Cardiac septum (tissue), 1 donor: ENCODE data around the gene PTGFR. TPM values are rescaled to one million over a fixed set of nuclear protein-coding genes. Genes with fewer than 3 reads are reported as not detected.

ENCODE experiments used
- DNase-seq: peaks from one replicate; pipeline ENCODE4 v3.0.0-alpha.2; 2020; ENCODE audit warnings: low spot score
- intact Hi-C: fragments of 100-400 bp; cut with DNase I; formaldehyde crosslinking; loops from one replicate; pipeline ENCODE4 v1.14.0; 2022
- long read RNA-seq: library from polyadenylated mRNA; unstranded; transcript quantifications from one replicate; pipeline ENCODE4 v2.0.0, GENCODE V29; 2021
- total RNA-seq: library from RNA; stranded (reverse); fragmentation: NEBNext Ultra II Directional; extraction: Animal tissue kit (Norgen Biotek cat#: 25700); gene quantifications from one replicate; pipeline ENCODE4 v1.2.1, GENCODE V29; 2021
- donor health status: DM: no; HTN: no; CAD: no.

PTGFR gene
- 2.0 TPM for total RNA-seq
- long read RNA-seq, full-length matches to known transcripts, result 1 of 3 reads
- long read RNA-seq, partial matches to known transcripts, result 0 of 3 reads
- long read RNA-seq, other reads (novel, unspliced or antisense), result 2 of 3 reads

DNA sequence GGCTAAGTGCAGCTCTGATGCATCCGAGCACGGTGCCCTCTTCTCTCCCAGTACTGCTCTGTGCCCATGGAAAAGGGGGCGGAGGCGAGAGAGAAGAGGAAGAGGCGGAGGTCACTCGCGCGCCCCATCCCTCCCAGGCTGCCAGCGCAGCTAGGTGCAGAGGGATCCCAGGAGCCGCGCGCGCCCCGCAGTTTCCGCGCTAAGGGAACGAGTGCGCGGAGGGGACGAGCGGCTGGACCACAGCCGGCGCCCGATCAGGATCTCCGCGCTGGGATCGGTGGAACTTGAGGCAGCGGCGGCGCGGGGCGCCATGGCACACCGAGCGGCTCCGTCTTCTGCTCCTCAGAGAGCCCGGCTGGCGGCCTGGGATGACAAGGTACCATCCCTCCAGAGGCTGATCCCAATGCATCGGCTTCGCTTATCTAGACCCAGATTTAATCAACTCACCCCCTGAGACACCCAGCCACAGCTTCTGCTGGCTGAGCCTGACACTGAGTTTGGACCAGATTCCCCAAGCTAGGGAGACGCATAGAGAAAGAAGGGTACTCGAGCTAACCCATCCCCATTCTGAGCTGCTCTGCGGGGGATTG is at the start of gene PTGFR:
PTGFR (plus strand) TSS at position 114 of the 590 bp plus-strand sequence. CDS start 1,770 bp downstream, outside the sequence.
- intact Hi-C loops, result no loop called here

DNA sequence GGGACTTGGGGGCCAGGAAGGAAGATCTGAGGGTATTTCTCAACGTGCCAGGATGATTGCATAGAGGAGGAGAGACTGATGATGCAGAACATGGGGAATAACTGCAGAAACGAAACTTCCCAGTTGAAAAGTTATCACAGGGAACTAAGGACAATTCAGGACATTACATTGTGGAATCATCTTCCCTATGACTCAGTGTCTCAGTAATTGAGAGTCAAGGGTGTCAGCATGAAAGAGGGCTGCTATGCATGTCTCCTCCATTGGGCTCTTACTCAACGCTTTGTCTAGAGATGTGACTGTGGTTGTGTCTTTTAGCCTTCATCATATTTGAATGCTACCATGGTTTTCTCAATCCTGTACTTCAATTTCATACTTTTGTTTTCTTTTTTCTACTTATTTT is 48.9 kb upstream of the PTGFR start:
- no peak for DNase-seq
- intact Hi-C loops, result no loop called here

More for the DNA sequence above, at the start of gene PTGFR:
- DNase-seq, result no peak

- intact Hi-C loops, result no loop called here
Measured at GRCh38 chr1:78447086-78447485, 43.7 kb upstream of the PTGFR start.

DNA sequence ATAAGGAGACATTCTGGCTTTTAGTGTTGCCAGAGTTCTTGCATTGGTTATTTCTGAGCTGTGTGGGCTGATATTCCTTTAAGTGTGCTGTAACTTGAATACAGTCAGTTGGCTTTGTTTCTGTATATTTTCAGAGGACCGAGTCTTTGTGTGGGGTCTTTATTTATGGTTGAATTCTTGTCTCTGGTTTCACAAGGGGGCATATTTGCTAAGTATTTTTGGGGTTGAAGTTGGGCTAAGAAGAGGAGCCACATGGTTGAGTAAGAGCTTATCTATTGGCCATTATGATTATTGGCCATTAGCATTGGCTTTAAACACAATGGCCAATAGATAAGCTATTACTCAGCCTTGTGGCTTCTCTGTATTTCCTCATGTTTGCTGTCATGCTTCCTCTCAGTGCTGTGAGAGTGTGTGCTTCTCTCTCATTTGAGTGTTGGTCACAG is 26.3 kb upstream of the PTGFR start:
- DNase-seq, result no peak
- intact Hi-C loops, result no loop called here

More at GRCh38 chr1:78447086-78447485, 43.7 kb upstream of the PTGFR start:
- DNase-seq, result no peak

GRCh38 chr1:78465143-78465542 is 25.6 kb upstream of the PTGFR start:
- no peak for DNase-seq
- intact Hi-C loops, result no loop called here

GRCh38 chr1:78468521-78468920 is 22.3 kb upstream of the PTGFR start:
- intact Hi-C loops, result no loop called here
- DNase-seq, result no peak

- no peak for DNase-seq
- intact Hi-C loops, result no loop called here
Measured at GRCh38 chr1:78469576-78469975, 21.2 kb upstream of the PTGFR start.

GRCh38 chr1:78471890-78472620 is 18.7 kb upstream of the PTGFR start:
- intact Hi-C loops, result no loop called here
- no peak for DNase-seq

DNA sequence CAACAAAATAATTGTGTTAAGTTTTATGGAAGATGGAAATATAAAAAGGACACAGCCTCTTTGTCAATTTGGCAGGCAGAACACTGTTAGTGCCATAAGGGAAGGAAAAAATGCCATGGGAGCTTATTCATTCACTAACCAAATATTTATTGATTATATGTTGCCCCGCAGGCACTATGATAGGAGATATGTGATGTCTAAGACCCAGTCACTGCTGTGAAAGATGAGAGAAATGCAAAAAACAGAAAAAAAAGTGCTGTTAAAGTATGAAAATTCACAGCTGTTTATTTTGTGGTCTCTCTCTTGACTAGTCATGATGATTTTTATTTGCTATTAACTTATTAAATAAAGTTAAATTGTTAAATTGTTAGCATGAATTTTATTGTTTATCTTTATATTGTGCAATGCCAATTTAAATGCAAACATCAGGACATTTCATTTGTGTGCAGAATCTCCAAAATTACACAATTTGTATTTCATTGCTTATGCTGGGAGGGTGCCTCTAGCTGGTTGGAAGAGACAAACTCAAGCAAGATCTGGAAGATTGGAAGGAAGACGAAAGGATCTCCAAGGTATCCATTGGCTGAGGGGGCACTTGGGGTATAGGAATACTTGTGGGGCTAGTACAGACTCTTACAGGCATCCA is 17.8 kb upstream of the PTGFR start:
- intact Hi-C loops, result no loop called here
- no peak for DNase-seq

- intact Hi-C loops, result no loop called here
- DNase-seq, result no peak
Measured at GRCh38 chr1:78474092-78474491, 16.7 kb upstream of the PTGFR start.

DNA sequence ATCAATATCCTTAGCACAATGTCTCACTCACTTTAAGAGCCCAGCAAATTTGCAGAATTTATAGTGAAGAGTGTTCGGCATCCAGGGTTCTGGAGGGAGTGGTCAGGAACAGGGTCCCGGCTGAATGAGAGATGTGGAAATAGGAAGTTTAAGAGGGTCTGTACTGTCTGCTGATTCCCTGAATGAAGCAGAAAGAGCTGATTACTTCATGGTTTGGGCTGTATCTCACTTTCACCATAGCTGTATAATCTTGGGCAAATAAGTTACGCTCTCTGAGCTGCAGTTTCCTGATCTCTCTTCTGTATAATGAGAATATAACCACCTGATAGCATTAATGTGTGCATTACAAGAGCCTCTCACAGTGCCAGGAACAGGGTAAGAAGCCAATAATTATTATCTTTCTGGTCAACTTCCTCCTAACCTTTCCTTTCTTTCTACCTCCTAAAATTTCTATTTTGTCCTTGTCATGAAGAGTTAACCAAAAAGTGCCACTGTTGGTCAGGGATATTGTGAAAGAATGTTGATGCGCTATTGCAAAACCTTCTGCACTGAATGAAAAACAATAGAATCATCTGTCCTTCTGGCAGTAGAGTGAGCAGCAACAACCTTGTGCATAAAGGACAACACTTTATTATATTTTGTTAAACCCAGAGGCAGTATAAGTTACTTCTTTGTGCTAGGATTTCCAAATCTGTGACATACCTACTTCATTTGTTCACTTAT is 14.7 kb upstream of the PTGFR start:
- DNase-seq, result no peak
- intact Hi-C loops, result no loop called here

DNA sequence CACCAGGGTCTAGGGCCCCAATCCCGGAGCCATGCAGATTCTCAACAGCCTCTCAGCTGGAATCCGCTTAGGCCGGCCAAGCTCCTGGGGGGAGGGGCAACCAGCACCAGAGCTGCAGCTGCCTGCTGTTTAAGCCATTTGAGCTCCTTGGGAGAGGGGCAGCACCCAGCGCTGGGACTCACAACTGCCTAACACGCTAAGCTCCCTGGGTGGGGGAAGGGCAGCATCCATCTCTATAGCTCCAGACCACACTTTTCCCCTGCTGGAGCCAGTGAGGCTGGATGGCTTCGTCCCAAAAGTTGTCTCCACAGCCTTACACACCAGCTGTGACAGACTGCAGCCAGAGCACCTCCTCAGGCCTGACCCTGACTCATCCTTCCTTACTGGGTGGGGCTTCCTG is 6.9 kb upstream of the PTGFR start:
- intact Hi-C loops, result no loop called here
- no peak for DNase-seq

DNA sequence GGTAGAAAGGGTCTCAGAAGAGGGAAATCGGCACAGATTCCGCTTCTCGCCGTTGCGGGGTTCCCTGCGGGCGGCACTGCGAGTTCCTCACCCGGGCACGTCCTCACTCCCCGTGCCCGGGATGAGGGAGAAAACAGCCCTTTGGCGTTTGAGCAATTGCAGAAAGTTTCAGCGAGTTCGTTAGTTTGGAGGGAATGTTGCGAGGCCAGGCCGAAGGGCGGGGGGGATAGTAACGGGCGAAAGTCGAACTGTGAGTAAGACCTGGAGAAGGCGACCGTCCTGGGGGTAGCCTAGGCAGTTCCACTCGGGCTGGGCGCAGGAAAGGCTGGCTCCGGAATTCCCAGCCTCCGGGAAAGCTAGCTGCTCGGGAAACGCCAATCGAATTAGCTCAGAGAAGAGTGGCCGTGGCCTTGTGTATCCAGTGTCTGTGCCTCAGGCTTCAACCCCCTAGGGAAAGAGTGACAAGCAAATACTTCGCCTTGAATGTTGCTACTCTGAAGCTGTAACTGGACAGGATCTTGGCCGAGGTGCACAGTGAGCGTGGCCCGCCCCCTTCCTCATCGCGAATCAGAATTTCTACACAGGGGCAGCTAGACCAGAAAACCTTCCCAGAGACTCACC is 787 bp downstream of the PTGFR start:
- intact Hi-C loops, result no loop called here
- no peak for DNase-seq

DNA sequence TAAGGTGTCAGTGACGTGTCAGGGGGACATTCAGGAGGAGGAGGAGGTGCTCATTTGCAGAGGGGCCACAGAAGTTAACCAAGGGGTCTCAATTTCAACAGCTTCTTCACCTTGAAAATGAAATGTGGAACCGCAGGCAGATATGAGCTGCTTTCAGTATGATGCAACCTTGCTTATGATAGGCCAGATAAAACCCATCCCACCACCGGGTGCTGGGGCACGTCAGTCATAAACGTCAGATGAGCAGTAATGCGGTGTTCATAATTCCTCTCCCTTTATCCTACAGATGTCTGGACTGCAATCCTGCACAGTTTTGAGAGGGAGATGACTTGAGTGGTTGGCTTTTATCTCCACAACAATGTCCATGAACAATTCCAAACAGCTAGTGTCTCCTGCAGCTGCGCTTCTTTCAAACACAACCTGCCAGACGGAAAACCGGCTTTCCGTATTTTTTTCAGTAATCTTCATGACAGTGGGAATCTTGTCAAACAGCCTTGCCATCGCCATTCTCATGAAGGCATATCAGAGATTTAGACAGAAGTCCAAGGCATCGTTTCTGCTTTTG is 1.7 kb downstream of the PTGFR start:
- DNase-seq, result no peak
- intact Hi-C loops, result no loop called here

GRCh38 chr1:78493451-78493850 is 2.7 kb downstream of the PTGFR start:
- DNase-seq, result no peak
- intact Hi-C loops, result no loop called here

DNA sequence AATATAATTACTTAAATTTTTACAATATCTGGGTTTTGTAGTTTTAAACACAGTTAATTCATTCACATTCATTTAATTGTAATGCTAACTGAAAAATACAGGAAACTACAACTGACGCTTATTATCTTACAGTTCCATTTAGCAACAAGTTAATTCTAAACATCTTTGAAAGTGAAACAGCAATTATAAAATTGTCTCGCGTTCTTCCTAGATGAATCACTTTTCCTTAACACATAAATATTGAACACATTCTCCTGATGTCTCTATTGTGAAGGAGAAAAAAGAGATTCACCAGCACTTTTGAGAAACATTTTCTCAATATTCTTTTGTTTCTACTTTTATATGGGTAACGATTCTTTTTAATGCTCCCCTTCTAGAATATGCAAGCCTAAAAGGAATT is 6.4 kb downstream of the PTGFR start:
- DNase-seq, result no peak
- intact Hi-C loops, result no loop called here

DNA sequence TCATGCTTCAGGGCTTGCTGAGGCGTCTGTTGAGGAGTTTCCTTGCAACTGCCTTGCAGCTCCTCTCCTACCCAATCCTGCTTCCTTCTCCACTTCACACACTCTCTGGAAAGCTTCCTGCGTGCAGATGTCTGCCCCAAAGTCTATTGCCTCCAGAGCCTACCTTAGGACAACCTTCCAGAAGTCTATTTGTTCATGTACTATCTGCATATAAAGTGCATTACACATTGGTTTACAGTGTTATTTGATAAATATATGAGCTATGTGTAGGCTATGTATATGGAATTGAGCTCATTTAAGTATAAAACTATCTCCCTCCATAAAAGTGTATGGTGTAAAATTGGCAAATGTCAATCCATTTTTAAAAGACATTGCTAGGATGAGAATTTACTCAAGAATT is 9.8 kb downstream of the PTGFR start:
- no peak for DNase-seq
- intact Hi-C loops, result no loop called here

- DNase-seq, result no peak
- intact Hi-C loops, result no loop called here
Measured at GRCh38 chr1:78501203-78501602, 10.4 kb downstream of the PTGFR start.

DNA sequence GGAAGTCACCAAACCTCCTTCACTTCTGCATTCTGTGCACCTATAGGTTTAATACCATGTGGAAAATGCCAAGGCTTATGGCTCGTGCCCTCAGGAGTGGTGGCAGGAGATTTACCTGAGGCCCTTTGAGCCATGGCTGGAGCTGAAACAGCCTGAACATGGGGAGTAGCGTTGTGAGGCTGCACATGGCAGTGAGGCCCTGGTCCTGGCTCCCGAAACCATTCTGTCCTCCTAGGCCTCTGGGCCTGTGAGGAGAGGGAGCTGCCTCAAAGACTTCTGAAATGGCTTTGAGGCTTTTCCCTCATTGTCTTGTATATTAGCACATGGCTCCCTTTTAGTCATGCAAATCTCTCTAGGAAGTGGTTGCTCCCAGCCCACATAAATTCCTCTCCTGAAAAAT is 20.6 kb downstream of the PTGFR start:
- DNase-seq, result no peak
- intact Hi-C loops, result no loop called here
